Measurements from ENCODE around the gene ENTPD5.
A peak's percentile ranks its signal among the peaks of the same experiment; 100 is the strongest.

Gene ENTPD5

GRCh38 chr14:73913256-73913655, 105.8 kb downstream of the ENTPD5 start:
- no peak overlapping the region for H3K4me3 Mint-ChIP-seq
- no peaks in the 10 kb centered on the region for H3K9me3 Mint-ChIP-seq
- no peaks in the 10 kb centered on the region for H3K27me3 Mint-ChIP-seq
- H3K27ac Mint-ChIP-seq (ENCODE audit: low read depth): no peak overlapping the region
- ATAC-seq (replicated peaks; ENCODE audit: extremely low read depth, poor library complexity, severe bottlenecking) (no peak), DNase-seq (ENCODE audit: low spot score in 2 of 2) (no peak)
- H3K4me1 Mint-ChIP-seq: peaks cover 9% of the 10 kb centered on the region
- peaks cover 63% of the 10 kb centered on the region for H3K36me3 Mint-ChIP-seq (ENCODE audit: insufficient read depth)

DNA sequence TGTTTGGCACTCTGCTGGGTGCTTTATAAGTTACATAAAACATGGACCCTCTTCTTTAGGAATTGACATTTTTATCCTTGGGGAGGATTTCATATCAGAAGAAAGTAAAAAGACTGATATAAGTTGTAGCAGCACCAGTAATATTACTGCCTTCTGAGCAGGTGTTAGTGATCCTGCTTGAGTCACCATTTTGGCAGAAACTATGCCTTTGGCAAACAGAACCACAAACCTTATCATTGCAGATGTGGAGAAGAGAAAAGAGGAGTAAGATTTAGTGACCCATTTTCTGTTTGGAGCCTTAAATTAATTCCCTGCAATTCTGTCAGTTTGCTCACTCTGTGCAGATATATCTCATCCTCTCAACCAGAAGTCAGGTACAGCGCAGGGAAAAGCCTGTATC, 109.4 kb downstream of the ENTPD5 start:
- Mint-ChIP-seq H3K27ac (ENCODE audit: low read depth) (peak overlapping the region; percentile 35), H3K4me1 (peaks cover 9% of the 10 kb centered on the region), H3K4me3 (no peak overlapping the region), H3K9me3 (no peaks in the 10 kb centered on the region), H3K36me3 (ENCODE audit: insufficient read depth) (peaks cover 73% of the 10 kb centered on the region), H3K27me3 (no peaks in the 10 kb centered on the region)
- DNase-seq (ENCODE audit: low spot score in 2 of 2) (no peak), ATAC-seq (replicated peaks; ENCODE audit: extremely low read depth, poor library complexity, severe bottlenecking) (no peak)

All from central memory CD8-positive, alpha-beta T cell (primary cell).